Ecto neural progenitor cell (in vitro differentiated cells): Measurements from ENCODE around the gene DOK6.

ENCODE experiments used
- DNase-seq: peaks from one replicate; pipeline ENCODE4 v3.0.0-alpha.2; 2018; ENCODE audit warnings: low spot score

The DOK6 gene

DNA sequence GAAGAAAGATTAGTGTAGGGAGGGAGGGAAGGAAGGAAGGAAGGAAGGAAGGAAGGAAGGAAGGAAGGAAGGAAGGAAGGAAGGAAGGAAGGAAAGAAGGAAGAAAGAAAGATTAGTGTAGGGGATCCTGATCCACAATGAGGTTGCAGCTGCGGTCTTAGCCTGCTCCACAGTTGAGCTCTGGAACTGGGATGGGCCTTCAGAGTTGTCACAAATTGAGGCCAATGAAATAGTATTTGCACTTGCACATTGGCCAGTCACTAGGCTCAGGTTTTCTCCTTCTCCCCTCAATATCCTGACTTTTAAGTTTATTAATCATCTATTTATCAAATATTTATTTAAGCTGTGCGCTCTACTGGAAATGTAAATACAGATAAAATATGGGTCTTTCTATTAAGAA lies 34.3 kb downstream of the DOK6 start:
- no peak for DNase-seq

DNA sequence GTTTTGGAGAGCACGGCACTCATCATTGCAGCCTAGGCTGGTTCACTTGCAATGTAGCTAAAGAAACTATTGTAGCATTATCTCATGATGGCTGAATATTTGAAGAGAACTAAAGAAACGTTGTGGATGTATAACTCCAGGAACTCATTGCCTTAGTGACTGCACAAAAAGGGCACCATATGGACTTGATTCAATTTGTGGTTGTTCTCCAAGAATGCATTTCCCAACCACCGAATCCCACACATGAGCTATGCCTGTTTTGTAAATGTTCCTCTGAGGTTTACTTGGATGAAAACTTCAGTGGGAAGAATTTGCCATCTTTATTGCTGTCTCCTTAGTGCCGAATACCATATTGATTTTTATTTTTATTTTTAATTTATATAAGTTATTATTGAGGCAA lies 43.5 kb downstream of the DOK6 start:
- no peak for DNase-seq

DNA sequence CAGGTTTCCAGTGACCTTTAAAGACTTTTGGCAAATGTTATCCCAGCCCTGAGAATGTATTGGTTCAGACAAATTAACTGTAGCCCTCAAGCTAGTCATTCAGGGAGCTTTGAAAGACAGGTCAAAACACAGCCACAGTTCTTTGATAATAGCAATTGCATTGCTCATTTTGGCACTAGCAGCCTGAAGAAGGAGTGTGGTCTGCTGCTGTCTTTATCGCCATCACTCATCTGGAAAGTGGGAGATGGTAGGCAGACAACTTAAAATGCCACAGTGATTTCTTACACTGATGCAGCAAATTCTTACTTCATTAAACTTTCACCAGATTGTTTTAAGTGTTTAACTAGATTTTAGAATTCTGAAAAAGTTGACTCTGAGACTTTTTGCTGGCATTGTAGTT lies 47.2 kb downstream of the DOK6 start:
- no peak for DNase-seq

- DNase-seq: no peak
These were observed 54.4 kb downstream of the DOK6 start for GRCh38 chr18:69455125-69455524.

DNA sequence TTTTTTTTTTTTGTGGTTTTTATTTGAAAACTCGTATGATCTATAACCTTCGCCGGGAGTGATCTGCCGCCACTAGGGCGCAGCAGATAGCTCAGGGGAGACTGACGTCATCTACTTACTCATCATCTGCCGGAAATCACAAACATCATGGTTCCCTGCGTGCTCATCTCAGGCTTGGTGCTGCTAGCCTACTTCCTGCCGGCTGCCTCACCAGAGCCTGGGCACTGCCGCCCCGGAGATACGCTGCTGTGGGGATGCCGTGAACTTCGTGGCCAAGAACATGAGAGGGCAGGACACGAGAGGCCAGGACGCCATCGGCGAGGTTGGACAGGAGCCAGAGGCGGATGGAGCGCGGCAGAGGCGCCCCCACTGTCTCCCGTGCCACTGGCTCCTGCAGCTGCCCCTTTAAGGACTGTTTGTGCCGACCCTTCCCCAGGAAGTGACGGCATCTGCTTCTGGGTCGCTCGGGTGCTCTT lies 68.8 kb downstream of the DOK6 start:
- DNase-seq: no peak

DNA sequence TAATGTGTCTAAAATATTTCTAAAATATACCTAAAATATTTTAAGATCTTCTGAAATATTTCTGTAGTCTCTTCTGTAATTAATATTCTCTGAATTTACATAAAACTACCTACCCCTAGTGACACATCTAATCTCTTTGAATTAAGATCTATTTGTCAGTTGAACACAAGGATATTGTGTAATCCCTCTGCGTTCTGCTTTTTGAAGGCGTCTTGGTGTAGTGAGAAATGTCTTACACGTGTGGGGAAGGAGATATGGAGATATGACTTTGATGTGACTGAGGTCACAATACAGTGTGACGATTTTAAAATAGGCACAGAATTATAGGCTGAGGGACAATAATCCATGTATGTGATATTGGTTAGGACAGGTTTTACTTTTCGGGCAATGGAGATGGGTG lies 79.8 kb downstream of the DOK6 start:
- no peak for DNase-seq

GRCh38 chr18:69483574-69483973 lies 82.9 kb downstream of the DOK6 start:
- DNase-seq: no peak

DNA sequence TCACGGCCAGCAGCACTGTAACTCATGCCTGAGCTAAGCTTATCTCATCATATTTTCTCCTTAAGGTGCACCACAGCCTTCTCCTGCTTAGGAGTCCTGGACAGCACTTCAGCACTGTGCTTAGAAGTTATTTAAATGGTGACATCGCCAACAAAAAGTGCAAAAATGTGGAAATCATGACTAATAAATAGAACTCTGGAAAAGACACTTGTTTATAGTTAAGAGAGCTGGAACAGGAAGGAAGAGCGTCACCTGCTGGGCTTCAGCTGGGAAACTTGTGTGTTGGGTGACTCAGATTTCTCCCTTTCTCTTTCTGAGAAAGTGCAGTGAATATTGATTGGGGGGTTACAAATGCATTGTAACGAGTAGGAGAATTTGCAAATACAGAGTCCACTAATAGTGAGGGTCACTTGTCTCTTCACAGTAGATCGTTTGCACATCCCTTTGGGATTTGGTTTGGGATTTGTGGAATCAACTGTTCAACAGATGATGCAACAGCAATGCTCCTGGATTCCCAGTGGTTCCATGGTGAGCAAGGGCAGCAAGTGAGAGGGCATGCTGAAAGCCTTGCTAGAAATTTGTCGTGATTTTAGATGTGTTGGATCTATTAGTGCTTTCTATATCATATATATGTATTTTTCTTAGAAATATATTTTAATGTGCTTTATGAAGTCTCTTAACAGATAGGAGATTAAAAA lies 84.2 kb downstream of the DOK6 start:
- DNase-seq: no peak

- no peak for DNase-seq
These were observed 87.1 kb downstream of the DOK6 start for GRCh38 chr18:69487488-69488394.

GRCh38 chr18:69490072-69490471 lies 89.4 kb downstream of the DOK6 start:
- no peak for DNase-seq

GRCh38 chr18:69490813-69491212 lies 90.1 kb downstream of the DOK6 start:
- no peak for DNase-seq

- DNase-seq: no peak
These were observed 90.9 kb downstream of the DOK6 start for GRCh38 chr18:69491576-69491975.

DNA sequence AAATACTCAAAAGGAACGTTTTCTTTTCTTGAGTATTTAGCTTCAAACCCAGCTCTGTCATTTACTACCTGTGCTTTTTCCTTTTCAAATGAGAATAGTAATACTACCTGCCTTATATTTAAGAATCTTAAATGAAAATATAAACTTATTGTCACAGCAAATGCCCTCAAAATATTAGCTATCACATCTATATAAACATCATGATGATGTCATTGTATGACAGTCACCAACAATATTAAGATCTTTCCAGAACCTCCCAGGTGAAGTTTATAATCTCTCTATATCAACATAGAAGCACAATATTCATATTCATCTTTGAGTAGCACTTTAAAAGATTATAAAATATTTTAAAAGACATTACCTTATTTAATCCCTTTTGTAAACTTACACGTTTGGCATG lies 92.2 kb downstream of the DOK6 start:
- DNase-seq: no peak

GRCh38 chr18:69494841-69495240 lies 94.2 kb downstream of the DOK6 start:
- no peak for DNase-seq

DNA sequence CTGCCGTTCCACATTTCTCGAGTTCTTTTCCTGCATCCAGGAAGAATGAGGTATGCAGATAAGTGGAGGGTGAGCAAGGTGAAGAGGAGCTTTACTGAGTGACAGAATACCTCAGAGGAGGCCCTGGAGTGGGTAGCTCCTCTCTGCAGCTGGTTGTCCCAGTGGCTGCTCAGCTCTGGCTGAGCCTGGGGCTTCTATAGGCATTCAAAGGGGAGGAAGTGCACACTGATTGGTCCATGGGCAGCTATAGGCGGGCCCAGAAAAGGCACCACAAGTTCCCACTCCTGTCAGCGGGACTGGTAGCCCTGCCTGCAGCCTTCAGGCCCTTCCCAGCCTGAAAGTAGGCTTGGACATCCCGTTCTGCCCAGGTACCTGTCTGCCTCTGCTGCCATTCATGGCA lies 94.7 kb downstream of the DOK6 start:
- no peak for DNase-seq

DNA sequence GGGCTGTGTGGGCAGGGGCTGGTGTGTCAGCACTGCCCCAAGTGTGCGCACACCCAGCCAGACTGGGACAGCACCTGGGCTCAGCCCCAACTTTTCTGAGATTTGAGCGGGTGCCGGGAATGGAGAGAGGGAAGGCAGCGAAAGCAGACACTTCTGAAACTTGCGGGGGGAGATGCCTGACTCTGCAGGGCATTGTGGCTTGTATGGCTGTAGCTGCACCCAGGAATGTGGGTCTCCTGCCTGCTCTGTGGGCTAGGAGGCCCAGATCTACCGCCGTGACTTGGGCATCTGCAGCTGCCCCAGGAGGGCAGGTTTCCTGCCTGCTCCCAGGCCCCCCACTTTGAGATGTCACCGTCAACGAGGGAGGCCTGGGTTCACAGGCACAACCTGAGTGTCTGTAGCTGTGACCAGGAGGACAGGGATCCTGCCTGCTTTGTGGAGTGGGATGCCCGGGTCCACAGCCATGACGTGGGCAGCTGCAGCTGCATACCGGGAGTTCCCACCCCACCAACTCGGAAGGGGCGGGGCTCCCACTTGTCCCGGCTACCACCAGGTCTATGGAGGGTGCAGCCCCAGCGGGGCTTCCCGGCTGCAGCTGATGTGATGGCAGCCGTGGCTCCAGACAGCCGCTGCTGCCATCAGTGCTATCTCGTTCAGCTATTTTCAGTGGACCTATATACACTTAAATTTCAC lies 95.3 kb downstream of the DOK6 start:
- DNase-seq: no peak

GRCh38 chr18:69518989-69519388 lies 118.3 kb downstream of the DOK6 start:
- DNase-seq: no peak

DNA sequence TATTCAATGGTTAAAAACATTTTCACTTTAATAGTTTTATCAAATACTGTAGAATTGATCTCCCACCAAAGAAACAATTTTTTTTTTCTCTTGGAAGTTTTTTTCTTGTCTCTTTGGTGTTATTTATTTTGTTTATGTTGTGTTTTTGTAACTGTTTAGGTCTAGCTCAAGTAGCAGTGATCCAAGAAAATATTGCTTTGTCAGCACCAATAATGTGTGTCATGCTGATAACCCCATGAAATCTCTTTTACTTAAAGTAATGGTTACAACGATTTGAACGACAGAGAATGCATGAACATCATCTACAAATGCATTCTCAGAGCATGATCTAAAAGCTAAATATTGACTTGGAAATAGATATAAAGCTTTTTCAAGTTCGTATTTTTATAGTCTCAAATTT lies 122.9 kb downstream of the DOK6 start:
- DNase-seq: no peak

GRCh38 chr18:69528435-69528834 lies 127.7 kb downstream of the DOK6 start:
- no peak for DNase-seq

DNA sequence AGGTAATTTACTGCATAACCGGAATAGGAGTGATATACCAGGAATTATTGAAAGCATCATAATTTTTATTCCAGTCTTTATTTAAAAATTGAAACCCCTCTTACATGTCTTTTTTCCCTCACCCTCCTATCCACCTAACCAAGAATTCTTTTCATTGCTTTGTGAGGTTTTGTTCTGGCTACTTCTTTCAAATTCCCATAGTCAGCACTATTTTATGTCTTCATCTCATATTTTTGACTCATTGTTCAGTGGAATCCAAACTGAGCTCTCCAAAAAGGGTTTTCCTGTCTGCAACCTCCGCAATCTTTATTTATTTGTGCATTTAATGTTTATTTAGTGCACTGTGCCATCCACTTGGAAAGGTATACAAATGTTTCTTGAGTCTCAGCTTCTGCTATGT lies 128.5 kb downstream of the DOK6 start:
- no peak for DNase-seq

DNA sequence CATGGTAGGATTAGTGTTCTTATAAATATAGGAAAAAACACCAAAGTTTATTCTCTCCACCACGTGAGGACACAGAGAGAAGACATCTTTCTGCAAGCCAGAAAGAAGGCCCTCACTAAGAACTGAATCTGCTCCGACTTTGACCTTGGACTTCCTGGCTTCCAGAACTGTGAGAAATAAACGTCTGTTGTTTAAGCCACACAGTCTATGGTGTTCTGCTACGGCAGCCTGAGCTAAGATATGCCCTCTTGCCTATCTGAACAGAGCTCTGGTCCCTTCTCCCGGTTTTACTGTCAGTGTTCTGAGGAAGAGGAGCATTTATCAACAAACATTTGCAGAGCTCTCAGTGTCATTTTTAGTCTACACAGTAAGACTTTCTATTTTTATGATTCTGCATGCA lies 131.3 kb downstream of the DOK6 start:
- DNase-seq: no peak

- DNase-seq: no peak
These were observed 136.5 kb downstream of the DOK6 start for GRCh38 chr18:69537183-69537582.

DNA sequence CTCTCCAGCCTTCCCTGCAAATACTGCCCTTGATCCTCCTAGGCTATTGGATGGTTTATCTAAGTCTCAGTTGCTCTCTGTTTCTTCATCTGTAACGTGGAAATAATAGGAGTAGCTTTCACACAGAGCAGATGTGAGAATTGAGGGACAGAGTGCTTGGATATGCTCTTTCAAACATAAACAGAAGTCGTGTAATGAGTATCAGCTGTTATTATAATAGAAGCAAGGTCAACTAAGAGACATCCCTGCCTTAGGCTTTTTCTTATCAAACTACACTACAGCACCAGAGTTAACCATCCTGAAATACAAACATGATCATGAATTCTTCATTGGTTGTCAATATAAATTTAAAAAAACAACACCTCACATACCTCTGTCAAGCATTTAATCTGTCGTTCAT lies 138.2 kb downstream of the DOK6 start:
- DNase-seq: no peak
